Upper lobe of left lung (tissue), 4 donors: ENCODE measurements around the gene SHISA2.

Experiments used
- CTCF ChIP-seq, 6 experiments: fragments of 450-650 bp in 4 of 6; fragments of 200-600 bp in 2 of 6; sonication (generic) in 2 of 6; IDR thresholded peaks; one replicate each; pipeline ENCODE4 v1.5.1; 2016 to 2019; ENCODE audit warnings: antibody characterized with exemption in 6 of 6
- EP300 ChIP-seq, 4 donors: sonication (generic); formaldehyde crosslinking; IDR thresholded peaks; one replicate each; pipeline ENCODE4 v1.5.1; 2017; ENCODE audit warnings: antibody characterized with exemption in 4 of 4, control low read depth in 2 of 4
- POLR2A ChIP-seq, 4 donors: fragments of 450-650 bp; IDR thresholded peaks; one replicate each; pipeline ENCODE4 v1.5.1; 2016 to 2017; ENCODE audit warnings: antibody characterized with exemption in 4 of 4, mild to moderate bottlenecking in 2 of 4
- POLR2AphosphoS5 ChIP-seq, 2 donors: sonication (generic); formaldehyde crosslinking; IDR thresholded peaks; one replicate each; pipeline ENCODE4 v1.5.1; 2017; ENCODE audit warnings: antibody characterized with exemption in 2 of 2

- TF ChIP-seq CTCF (IDR thresholded peaks at IDR 0.05): no peak
- TF ChIP-seq POLR2A (IDR thresholded peaks at IDR 0.05): no peak
- no peak for TF ChIP-seq EP300 (IDR thresholded peaks at IDR 0.05)
- TF ChIP-seq POLR2AphosphoS5 (IDR thresholded peaks at IDR 0.05): no peak
Measured at GRCh38 chr13:26024558-26024957, 27.3 kb downstream of the SHISA2 start.
